C4-2B (cell line): Measurements from ENCODE around the gene AGPAT4.
"Not testable (repeated sequence)": the region's sequence is repeated elsewhere in the genome, so short reads cannot be mapped to it uniquely, and the experiment has no call there.

Source experiments
- H3K27ac ChIP-seq: fragments of 450-650 bp; 2 replicates; pipeline ENCODE4 v1.5.1; 2017
- CTCF ChIP-seq: fragments of 450-650 bp; conservative IDR thresholded peaks from 2 replicates; pipeline ENCODE4 v1.5.1; 2017; ENCODE audit warnings: mild to moderate bottlenecking
- ZFX ChIP-seq: fragments of 450-650 bp; IDR thresholded peaks from 2 replicates; pipeline ENCODE4 v1.6.1; 2017

AGPAT4 gene

DNA sequence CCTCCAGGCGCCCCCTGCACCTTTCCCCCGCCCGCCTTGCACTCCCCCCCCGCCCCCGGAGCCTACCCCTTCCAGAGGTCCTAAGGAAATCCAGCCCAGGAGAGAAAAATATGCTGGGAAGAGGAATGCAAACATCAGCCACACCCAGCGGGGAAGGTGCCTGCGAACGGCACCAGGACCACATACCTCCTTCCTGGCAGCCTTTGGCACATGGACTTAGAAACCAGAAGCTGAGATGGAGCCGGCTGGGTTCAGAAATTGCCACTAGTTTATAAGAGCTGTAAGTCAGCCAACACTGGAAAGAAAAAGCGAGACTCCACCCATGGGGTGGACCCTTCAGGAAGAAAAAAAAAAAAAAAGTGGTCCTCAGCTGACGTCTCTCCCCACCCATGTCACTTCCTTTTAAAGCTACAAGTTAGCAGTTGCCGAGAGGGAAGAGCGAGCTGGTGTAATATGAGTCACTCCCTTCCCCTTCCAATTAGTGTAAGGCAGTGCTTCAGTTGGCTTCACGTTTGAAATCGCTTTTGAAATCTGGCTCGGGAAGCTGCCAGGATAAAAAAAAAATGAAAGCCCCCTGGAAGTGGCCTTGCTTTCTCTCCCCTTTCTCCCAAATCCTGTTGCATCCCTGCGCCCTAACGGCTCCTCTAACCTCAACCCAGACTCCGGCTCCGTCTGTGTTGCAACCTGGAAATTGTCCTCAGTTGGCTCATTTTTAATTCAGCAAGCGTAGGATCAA is at the start of gene AGPAT4:
AGPAT4 (minus strand) TSS at position 310 of the 736 bp plus-strand sequence. CDS start 41,848 bp downstream, outside the sequence.
- TF ChIP-seq CTCF (no peak), ZFX (no peak)
- H3K27ac ChIP-seq, result peak within 1 kb of the TSS; percentile 36

DNA sequence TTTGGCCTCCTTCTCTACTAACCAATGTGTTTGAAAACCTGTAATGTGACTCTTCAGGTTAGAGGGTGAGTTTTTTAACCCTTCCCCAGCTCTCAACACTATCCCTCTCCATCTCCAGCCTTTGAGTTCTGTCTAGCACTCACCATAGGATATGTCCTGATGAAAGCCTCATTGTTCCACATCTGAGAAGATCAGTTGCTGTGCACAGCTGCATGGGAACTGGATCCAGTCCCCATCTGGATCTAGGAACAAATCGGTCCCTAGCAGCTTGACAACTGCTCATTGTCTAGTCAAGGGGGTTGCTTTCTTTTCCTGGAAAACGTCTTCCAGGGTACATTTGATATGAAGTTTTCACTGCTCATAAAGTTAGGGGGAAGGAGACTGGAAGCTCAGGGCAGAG is 45.4 kb upstream of the AGPAT4 start:
- no peak overlapping the region for H3K27ac ChIP-seq
- TF ChIP-seq ZFX (no peak), CTCF (no peak)

- TF ChIP-seq ZFX (no peak), CTCF (no peak)
- no peak overlapping the region for H3K27ac ChIP-seq
These were observed 44.6 kb upstream of the AGPAT4 start for GRCh38 chr6:161318456-161318855.

DNA sequence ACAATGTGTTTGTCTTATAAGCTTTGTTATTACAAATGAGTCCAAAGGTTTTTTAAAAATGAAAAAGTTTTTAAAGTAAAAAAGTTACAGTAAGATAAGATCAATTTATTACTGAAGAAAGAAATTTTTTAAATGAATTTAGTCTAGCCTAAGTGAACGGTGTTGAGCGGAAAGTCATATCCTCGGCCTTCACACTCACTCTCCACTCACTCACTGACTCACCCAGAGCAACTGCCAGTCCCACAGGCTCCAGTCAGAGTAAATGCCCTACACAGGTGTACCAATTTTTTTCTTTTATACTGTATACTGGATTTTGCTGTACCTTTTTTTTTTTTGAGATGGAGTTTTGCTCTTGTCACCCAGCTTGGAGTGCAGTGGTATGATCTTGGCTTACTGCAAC is 42.7 kb upstream of the AGPAT4 start:
- no peak for TF ChIP-seq CTCF
- TF ChIP-seq ZFX, result no peak
- H3K27ac ChIP-seq, result no peak overlapping the region

DNA sequence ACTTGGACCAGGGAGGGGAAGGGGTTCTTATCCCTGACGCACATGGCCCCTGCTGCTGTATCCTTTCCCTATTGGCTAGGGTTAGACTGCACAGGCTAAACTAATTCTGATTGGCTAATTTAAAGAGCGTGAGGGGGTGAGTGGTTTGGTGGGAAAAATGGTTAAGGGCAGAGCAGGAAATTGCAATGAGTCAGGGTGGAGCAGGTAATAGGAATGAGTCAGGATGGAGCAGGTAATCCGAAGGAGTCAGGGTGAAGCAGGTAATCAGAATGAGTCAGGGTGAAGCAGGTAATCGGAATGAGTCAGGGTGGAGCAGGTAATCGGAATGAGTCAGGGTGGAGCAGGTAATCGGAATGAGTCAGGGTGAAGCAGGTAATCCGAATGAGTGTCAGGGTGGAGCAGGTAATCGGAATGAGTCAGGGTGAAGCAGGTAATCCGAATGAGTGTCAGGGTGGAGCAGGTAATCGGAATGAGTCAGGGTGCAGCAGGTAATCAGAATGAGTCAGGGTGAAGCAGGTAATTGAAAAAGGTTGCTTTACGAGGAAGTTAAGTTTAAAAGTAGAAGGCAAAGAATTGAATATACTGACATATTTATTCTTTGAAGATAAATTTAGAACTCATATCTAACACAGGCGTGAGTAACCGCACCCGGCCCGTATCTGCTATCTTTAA is 41.5 kb upstream of the AGPAT4 start:
- not testable (repeated sequence) for H3K27ac ChIP-seq

DNA sequence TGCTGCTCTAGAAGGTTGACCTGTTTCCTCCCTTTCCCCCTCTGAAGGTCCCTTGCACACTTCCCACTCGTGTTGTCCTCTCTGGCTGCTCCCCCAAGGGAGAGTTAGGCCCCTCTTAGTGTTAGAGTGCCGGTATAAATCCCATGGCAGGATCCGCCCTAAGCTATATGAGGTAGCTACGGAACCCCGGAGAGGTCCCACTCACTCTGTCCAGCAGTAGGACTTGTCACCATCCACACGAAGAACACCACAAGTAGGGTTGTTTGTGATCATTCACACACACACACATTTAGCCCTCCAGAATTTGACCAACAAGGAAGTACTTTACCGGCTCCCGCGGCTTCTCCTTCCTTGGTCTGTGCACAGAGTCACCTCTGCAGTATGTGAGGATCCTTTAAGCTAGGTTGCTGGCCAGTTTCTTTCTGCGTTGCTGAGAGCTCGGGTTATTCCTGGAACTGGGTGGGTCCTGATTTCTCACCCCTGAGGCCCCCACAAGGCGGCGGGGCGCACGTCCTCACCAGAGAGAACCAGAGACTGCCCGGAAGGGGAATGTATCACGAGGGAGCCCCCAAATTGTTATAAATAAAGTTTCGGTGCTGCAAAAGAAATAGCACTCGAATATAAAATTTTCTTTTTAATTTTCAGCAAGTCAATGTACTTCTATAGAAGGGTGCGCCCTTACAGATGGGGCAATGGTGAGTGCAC is 40.8 kb upstream of the AGPAT4 start:
- not testable (repeated sequence) for H3K27ac ChIP-seq

DNA sequence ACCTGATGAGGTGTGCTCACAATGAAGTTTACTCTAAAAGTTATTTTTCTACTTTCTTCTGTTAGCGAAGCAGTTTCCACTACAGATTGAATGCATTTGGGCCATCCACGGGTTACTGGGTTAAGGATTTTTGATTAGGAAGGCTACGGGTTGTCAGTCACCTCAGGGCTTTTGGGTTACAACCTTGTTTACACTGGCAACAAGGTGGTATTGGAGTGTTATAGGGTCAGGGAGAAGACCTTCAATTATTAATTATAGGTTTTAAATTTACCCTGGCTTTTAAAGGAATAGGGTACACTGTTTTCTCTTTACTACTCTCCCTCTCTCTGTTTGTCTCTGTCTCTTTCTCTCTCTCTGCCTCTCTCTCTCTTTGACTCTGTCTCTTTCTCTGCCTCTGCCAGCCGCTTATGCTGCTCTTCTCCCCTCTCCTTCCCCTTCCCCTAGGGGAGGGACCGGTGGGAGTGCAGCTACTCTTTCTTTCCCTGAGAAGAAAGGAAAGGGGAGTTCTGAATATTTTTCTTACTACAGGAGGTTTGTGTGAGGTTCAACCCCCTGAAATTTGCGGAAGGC is 40.2 kb upstream of the AGPAT4 start:
- no peak for TF ChIP-seq ZFX
- no peak for TF ChIP-seq CTCF
- no peak overlapping the region for H3K27ac ChIP-seq

DNA sequence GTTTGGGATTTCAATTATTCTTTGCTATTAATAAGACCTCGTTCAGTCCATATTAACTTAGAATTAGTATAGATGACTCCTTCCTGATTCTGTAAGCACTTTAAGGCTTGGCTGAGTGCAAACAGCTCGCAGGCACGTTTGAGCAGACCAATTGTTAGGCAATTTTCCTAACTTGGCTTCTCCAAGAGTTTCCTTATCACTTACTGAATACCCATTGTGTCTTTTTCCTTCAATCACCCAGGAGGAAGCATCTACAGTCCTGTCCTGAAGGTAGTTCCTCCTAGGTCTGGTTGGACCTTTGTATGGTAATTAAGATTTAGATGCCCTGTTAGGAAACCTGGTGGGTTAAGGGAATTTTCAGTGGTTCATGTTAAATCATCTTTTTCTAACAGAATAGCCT is 39.6 kb upstream of the AGPAT4 start:
- not testable (repeated sequence) for H3K27ac ChIP-seq

DNA sequence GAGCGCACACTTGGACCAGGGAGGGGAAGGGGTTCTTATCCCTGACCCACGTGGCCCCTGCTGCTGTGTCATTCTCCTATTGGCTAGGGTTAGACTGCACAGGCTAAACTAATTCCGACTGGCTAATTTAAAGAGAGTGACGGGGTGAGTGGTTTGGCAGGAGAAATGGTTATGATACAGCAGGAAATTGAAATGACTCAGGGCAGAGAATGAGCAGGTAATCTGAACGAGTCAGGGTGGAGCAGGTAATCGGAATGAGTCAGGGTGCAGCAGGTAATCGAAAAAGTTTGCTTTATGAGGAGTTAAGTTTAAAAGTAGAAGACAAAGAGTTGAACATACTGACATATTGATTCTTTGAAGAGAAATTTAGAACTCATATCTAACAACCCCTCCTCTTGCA is 35.9 kb upstream of the AGPAT4 start:
- not testable (repeated sequence) for H3K27ac ChIP-seq
